Suppressor macrophage treated with lipopolysaccharide for 4 hours (primary cell): ENCODE measurements around the gene LY6G6D.
"Not testable (repeated sequence)": the region's sequence is repeated elsewhere in the genome, so short reads cannot be mapped to it uniquely, and the experiment has no call there.

Experiments used
- DNase-seq: peaks from one replicate; pipeline ENCODE4 v3.0.0-alpha.2; 2020

LY6G6D gene

GRCh38 chr6:31692886-31693285 is 22.3 kb upstream of the LY6G6D start:
- no peak for DNase-seq

DNA sequence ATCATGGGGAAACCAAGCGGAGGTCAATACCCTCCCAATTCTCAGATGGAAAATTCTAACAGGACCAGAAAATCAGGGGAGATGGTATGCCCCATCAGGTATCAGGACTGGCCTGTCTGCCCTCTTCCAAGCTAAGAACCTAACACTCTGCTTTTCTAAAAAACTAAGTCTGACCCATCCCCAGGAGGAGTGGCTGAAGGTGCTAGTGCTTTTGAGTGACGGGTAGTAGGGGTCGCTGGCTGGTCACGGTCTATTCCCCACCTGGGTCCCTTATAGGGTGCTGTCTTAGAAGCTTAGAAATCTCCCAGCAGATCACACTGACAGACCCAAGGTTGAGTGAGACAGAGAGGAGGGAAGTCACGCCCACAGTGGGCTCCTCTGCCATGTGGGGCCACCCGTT is 21.6 kb upstream of the LY6G6D start:
- no peak for DNase-seq

- no peak for DNase-seq
Observed at GRCh38 chr6:31697555-31697954, 17.6 kb upstream of the LY6G6D start.

GRCh38 chr6:31700740-31701401 is 14.3 kb upstream of the LY6G6D start:
- DNase-seq = no peak

DNA sequence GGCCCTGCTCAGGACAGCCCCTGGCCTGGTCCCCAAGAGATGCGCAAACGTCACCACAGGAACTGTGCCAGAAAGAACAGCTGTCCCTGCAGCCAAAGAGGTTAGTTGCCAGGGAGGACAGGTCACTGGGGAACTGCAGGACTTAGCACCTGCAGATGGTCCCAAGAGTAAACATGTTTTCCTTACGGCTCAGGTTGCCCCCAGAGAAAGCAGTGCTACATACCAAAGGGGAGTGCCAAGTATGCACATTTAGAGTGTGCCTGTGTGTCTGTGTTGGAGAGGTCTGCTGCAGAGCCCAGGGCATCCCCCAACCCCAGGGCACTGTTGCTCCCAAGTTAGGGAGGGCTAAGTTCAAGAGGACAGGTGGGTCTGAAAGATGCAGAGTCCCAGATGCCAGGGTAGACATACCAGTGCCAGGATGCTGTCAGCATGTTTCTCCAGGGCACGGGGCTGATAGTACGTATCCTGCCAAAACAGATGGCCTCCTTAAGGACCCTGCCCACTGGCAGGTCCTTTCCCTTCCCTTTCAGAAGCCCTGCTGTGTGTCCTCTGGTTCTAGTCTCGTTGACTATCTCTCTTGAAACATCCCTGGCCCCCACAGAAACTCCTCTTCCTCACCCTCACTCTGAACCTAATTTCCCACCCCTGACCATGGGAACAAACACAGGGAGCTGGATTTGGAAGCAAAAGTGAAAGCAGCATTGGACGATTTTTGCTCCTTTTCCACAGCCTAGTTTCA is 13.3 kb upstream of the LY6G6D start:
- DNase-seq = peak; percentile 55

GRCh38 chr6:31702405-31702818 is 12.7 kb upstream of the LY6G6D start:
- peak; percentile 47 for DNase-seq

DNA sequence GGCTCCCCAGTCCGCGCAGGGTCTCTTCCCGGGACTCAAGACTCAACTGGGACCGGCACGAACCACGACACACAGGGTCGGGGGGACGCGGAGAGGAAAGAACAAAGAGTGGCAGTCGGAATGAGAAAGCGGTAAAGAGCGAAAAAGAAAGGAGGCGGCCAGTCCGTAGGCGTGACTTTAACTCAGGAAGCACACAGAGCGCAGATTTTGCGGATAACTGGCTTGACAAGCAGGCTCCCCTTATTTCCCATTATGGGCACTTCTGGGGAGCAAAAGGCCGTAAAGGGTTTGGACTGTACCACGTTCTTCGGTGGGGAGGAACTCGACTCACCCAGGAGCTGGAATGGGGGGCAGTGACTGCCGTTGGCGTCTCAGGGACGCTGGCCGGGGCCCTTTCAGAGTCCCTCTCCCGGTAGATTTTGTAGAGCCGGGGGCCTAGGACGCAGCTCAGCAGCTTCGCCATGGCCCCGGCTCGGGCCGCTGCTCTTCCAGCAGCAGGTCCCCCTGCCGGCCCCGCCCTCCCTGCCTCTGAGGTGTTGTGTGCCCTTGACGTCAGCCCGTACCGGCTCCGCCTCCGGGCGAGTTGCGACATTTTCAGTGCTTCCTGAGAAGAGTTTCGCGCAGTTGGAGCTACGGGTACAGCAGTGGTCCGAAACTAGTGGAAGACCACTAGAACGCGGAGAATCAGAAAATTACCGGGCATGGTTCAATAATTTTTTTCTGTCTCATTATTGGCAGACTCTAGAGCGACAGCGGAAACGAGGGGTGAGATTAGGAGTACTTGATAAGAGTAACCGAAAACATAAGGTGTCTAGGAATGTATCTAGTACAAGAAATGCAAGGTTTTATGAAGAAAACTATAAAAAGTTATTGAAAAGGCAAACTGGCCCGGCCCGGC is 12.1 kb upstream of the LY6G6D start, which contains the start of gene ABHD16A:
ABHD16A (minus strand) TSS at position 506 of the 898 bp plus-strand sequence; CDS start at position 463, 43 bp downstream.
- peak; percentile 99 for DNase-seq

DNA sequence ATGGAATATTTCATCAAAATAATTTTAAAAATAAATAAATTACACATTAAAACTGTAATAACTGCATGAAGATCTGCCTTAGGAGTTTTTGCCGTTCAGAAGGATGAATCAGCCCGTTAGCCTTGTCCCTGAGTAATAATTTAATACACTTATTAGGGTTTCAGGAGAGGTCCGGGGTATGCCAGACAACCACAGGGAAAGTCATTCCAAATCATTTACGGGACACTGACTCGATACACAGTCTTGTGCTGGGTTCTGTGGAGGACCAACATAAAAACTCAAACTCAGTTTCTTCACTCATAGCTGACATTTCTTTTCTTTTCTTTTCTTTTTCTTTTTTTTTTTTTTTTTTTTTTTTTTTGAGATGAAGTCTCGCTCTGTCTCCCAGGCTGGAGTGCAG is 9.2 kb upstream of the LY6G6D start:
- no peak for DNase-seq

DNA sequence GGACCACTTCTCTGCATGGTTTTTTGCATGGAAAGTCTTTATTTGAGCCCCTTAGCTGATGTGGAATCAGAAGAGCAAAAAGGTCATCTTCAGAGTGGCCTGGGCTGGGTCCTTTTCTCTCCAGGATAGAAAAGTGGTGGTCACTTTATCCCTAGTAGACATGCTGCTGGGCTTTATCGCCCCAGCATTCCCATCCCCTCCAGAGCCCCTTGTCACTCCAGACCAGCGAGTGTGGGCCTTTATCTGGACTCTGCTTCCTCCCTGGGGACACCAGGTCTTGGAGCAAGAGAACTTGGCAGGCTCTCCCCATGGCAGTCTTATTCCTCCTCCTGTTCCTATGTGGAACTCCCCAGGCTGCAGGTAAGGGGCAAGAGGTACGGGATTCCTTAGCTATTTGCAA is 8.5 kb upstream of the LY6G6D start, which contains the start of gene LY6G6F:
LY6G6F (plus strand) TSS at position 268 of the 400 bp plus-strand sequence; CDS start at position 309, 41 bp downstream.
- no peak for DNase-seq

DNA sequence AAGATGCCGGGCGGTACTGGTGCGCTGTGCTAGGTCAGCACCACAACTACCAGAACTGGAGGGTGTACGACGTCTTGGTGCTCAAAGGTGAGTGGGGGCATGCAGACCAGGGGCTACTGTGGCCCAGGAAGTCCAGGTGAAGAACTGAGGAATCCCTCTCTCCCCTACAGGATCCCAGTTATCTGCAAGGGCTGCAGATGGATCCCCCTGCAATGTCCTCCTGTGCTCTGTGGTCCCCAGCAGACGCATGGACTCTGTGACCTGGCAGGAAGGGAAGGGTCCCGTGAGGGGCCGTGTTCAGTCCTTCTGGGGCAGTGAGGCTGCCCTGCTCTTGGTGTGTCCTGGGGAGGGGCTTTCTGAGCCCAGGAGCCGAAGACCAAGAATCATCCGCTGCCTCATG is 7.4 kb upstream of the LY6G6D start:
- no peak for DNase-seq

DNA sequence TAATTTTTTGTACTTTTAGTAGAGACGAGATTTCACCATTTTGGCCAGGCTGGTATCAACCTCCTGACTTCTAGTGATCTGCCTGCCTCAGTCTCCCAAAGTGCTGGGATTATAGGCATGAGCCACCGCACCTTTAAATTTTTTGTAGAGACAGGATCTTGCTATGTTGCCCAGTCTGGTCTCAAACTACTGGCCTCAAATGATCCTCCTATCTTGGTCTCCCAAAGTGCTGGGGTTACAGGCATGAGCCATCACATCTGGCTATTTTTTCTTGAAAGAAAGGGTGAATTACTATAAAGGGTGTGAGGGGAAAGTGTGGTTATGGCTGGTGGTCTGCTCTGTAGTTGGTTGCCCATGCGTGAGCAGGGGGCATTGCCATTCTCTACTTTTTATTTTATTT is 6.9 kb upstream of the LY6G6D start:
- no peak for DNase-seq

DNA sequence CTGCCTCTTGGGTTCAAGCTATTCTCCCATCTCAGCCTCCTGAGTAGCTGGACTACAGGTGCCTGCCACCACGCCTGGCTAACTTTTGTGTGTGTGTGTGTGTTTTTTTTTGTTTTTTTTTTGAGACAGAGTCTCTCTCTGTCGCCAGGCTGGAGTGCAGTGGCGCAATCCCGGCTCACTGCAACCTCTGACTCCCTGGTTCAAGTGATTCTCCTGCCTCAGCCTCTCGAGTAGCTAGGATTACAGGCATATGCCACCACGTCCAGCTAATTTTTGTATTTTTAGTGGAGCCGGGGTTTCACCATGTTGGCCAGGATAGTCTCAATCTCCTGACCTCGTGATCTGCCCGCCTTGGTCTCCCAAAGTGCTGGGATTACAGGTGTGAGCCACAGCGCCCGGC is 6.0 kb upstream of the LY6G6D start:
- not testable (repeated sequence) for DNase-seq

DNA sequence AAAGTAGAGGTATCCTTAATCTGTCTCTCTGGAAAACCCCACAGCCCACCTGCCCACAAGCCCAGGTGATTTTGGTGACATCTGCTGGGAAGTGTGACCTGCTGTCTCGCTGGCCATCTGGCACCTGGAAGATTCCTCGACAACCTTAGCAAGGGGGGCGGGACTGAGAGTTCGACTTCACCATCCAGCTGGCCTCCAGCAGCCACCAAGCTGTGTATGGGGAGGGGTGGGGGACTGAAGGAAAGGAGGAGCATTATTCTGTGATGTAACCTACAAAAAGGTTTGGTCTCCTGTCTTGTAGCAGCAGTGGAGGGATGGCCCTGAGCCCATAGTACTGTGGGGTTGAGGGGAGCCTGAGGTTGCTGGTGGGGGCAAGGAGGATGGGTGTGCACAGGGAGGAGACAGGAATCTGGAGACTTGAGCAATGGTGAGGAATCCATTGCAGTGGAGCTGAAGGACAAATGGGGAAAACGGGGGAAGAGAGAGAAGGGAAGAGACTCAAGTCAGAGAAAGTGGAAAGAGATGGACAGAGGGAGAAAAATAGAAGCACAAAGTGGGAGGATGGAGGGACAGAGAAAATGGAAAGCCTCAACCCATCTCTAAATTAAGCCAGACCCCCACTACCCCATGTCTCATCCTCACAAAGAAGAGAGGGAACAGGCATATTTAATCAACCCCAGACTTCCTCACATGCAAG is 4.5 kb upstream of the LY6G6D start:
- DNase-seq = no peak

- peak; percentile 31 for DNase-seq
Observed at GRCh38 chr6:31711233-31711632, 3.9 kb upstream of the LY6G6D start.

DNA sequence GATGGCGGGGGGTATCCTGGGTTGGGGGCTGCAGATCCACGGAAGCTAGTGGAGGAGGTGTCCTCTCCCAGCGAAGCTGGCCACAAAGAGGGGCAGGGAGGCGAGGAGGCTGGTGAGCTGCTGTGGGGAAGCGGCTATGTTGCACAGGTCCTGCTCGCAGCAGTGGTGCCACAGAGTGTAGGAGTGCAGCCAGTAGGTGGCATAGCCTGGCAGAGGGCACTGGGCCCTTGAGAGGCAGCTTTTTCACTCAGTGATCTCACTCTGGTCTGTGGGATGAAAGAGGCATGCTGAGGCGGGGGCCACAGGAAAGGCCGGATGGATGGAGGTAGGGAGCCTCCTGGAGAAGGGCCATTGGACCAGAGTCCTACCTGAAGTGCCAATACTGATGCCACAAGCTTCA is 2.9 kb upstream of the LY6G6D start:
- no peak for DNase-seq

- no peak for DNase-seq
Observed at GRCh38 chr6:31713465-31713864, 1.7 kb upstream of the LY6G6D start.

- no peak for DNase-seq
Observed at GRCh38 chr6:31713991-31714684, 1.0 kb upstream of the LY6G6D start.

GRCh38 chr6:31717499-31718222 is 2.5 kb downstream of the LY6G6D start:
- no peak for DNase-seq

DNA sequence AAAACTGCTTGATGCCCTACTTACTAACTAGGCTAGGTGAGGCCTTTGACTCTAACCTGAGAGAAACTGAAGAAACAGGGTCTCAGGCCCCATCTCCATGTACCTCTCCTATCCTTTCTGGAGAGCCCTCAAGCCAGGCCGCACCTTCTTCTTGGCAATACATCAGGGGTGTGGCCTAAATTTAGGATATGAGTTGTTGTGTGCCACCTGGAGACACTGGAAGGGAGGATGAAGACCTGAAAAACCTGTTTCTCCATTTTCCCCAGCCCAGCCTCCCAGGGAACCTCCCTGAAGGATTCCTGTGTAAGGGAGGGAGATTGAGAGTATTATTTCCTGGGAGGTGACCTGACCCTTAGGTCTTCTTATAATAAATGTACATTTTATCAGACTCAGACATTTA is 3.1 kb downstream of the LY6G6D start:
- no peak for DNase-seq

- DNase-seq = no peak
Observed at GRCh38 chr6:31719001-31719400, 3.9 kb downstream of the LY6G6D start.

DNA sequence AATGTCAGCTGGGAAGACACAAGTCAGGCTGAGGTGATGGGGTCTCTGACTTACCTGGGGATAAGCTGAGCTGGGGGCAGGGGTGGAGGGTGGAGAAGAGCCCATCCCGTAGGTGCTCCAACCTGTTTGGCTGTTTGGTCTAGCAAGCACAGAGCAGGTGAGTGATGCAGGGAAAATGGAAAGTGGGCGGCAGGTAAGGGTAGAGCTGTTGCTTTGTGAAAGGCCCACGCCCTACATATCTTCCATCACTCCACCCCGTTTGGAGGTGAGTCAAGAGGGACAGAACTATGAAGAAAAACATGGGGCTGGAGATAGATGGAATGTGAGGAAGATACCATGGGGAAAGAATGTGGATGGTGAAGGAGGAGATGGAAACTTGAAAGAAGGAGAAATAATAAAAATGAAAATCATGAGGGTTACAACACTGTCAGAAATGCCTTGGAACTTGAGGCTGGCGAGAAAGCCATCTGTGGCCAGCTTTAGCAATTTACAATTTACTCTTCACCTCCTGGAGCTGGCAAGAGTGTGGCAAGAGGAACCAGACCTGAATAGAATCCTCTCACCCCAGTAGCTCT is 5.1 kb downstream of the LY6G6D start:
- no peak for DNase-seq
